22Rv1 (cell line): ENCODE results near the gene IL6R.

Experiments
- H3K27ac ChIP-seq: fragments of 450-650 bp; 2 replicates; pipeline ENCODE4 v1.5.1; 2017
- ZFX ChIP-seq: fragments of 450-650 bp; IDR thresholded peaks from 2 replicates; pipeline ENCODE4 v1.6.1; 2017; ENCODE audit warnings: antibody characterized with exemption, borderline replicate concordance
- TF ChIP-seq, protein P1 (sequence below): fragments of 450-650 bp; IDR thresholded peaks from 2 replicates; pipeline ENCODE4 v1.5.1; 2017; ENCODE audit warnings: mild to moderate bottlenecking

Gene IL6R

DNA sequence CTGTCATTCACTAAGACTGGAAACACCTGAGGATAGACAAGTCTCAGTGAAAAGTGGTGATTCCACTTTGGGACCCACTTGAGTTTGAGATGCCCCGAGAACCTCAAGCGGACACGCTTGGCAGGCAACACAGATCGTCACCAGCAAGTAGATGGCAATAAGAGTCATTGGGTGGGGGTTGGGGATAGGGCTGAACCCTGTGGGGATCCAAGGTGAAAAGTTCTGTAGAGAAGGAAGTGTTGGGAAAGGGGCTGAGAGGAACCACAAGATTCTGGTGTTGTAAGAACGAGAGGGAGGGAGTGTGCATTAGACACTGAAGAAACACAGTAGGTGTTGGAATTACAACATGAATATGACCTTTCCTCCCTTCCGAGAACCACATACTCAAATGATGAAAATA is 51.5 kb downstream of the IL6R start:
- H3K27ac ChIP-seq: no peak overlapping the region
- TF ChIP-seq, protein P1, sequence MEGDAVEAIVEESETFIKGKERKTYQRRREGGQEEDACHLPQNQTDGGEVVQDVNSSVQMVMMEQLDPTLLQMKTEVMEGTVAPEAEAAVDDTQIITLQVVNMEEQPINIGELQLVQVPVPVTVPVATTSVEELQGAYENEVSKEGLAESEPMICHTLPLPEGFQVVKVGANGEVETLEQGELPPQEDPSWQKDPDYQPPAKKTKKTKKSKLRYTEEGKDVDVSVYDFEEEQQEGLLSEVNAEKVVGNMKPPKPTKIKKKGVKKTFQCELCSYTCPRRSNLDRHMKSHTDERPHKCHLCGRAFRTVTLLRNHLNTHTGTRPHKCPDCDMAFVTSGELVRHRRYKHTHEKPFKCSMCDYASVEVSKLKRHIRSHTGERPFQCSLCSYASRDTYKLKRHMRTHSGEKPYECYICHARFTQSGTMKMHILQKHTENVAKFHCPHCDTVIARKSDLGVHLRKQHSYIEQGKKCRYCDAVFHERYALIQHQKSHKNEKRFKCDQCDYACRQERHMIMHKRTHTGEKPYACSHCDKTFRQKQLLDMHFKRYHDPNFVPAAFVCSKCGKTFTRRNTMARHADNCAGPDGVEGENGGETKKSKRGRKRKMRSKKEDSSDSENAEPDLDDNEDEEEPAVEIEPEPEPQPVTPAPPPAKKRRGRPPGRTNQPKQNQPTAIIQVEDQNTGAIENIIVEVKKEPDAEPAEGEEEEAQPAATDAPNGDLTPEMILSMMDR: no peak
- TF ChIP-seq ZFX: no peak

GRCh38 chr1:154459080-154459479 is 53.9 kb downstream of the IL6R start:
- no peak overlapping the region for H3K27ac ChIP-seq
- TF ChIP-seq ZFX: no peak
- TF ChIP-seq, protein P1: no peak

DNA sequence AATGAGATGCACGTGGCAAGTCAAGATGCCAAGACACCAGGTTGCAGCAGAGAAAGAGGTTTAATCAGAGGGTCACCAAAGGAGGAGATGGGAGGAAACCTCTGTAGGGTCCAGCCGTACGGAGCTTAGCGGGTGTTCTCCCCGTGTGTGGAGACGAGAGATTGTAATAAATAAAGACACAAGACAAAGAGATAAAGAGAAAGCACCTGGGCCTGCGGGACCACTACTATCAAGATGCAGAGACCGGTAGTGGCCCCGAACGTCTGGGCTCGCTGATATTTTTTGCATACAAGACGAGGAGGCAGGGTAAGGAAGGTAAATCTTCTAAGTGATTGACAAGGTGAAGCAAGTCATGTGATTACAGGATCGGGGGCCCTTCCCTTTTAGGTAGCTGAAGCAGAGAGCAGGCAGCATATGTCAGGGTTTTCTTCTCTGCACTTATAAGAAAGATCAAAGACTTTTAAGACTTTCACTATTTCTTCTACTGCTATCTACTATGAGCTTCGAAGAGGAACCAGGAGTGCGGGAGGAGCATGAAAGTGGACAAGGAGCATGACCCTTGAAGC is 55.6 kb downstream of the IL6R start:
- no peak for TF ChIP-seq ZFX
- TF ChIP-seq, protein P1: no peak

DNA sequence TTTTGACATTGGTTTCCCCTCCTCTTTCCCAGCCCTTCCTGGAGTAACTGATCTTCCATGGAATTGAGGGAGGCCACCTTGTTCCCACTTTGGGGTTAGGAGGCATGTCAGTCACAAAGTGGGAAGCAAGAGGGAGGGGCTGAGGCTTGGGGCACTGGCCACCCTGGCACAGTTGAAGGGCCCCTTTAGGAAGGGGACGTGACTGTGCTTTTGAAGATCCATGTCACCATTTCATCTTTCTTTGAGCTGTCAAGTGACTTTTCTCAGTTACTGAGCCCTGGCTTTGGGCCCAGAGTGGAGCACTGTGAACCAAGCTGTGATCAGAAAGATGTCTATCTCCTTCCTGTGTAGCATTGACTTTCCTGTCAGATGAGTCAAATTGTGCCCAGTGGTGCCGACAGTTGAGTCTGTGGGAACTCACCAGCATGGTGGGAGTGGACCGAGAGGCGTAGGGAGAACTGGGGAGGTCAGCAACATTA is 58.4 kb downstream of the IL6R start:
- H3K27ac ChIP-seq: no peak overlapping the region
- TF ChIP-seq ZFX: no peak
- TF ChIP-seq, protein P1: no peak

More for the DNA sequence above, 55.6 kb downstream of the IL6R start:
- no peak overlapping the region for H3K27ac ChIP-seq

DNA sequence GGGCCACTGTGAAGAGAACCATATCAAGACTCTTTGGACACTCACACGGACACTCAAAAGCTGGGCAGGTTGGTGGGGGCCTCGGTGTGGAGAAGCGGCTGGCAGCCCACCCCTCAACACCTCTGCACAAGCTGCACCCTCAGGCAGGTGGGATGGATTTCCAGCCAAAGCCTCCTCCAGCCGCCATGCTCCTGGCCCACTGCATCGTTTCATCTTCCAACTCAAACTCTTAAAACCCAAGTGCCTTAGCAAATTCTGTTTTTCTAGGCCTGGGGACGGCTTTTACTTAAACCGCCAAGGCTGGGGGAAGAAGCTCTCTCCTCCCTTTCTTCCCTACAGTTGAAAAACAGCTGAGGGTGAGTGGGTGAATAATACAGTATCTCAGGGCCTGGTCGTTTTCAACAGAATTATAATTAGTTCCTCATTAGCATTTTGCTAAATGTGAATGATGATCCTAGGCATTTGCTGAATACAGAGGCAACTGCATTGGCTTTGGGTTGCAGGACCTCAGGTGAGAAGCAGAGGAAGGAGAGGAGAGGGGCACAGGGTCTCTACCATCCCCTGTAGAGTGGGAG is 60.6 kb downstream of the IL6R start:
- no peak overlapping the region for H3K27ac ChIP-seq
- TF ChIP-seq, protein P1: no peak
- no peak for TF ChIP-seq ZFX

GRCh38 chr1:154466206-154466605 is 61.1 kb downstream of the IL6R start:
- H3K27ac ChIP-seq: no peak overlapping the region
- TF ChIP-seq, protein P1: no peak
- no peak for TF ChIP-seq ZFX

GRCh38 chr1:154466921-154467417 is 61.8 kb downstream of the IL6R start:
- TF ChIP-seq, protein P1: 0 out of 2 replicates have a peak, but pooled peaks have one; percentile 10
- no peak for TF ChIP-seq ZFX
- H3K27ac ChIP-seq: no peak overlapping the region
